Fibroblast of lung (primary cell): ENCODE measurements around the gene SDCCAG8. TPM values are rescaled to one million over a fixed set of nuclear protein-coding genes. Genes with fewer than 3 reads are reported as not detected.

ENCODE experiments used
- DNase-seq, 2 donors: peaks; one replicate each; pipeline versions ENCODE4 v3.0.0 to v3.0.0-alpha.2; 2010; ENCODE audit warnings: low read depth in 2 of 2
- H2AFZ ChIP-seq: 2 replicates; pipeline ENCODE4 v1.5.1; 2012; ENCODE audit warnings: low read length, control low read depth, inconsistent platforms
- H3K27ac ChIP-seq: 2 replicates; pipeline ENCODE4 v1.5.1; 2011; ENCODE audit warnings: low read length, control low read depth; ENCODE audit not compliant: insufficient read depth
- H3K27me3 ChIP-seq: 2 replicates; pipeline ENCODE4 v1.5.1; 2011; ENCODE audit warnings: mild to moderate bottlenecking, low read length; ENCODE audit not compliant: control insufficient read depth, insufficient read depth
- H3K36me3 ChIP-seq: 2 replicates; pipeline ENCODE4 v1.5.1; 2011; ENCODE audit warnings: low read length; ENCODE audit not compliant: control insufficient read depth, insufficient read depth
- H3K4me1 ChIP-seq: 2 replicates; pipeline ENCODE4 v1.5.1; 2011; ENCODE audit warnings: low read length; ENCODE audit not compliant: control insufficient read depth, insufficient read depth; ENCODE audit errors: extremely low read depth
- H3K4me2 ChIP-seq: 2 replicates; pipeline ENCODE4 v1.5.1; 2011; ENCODE audit warnings: low read length, control low read depth; ENCODE audit not compliant: insufficient read depth; ENCODE audit errors: extremely low read depth
- H3K4me3 ChIP-seq, 4 experiments: fragments of 200-600 bp in 1 of 4; sonication (generic) in 1 of 4; replicated peaks in 1 of 4; 2 replicates each; pipeline ENCODE4 v1.5.1; 2011 to 2016; ENCODE audit warnings: low read length in 4 of 4, low read depth in 3 of 4, mild to moderate bottlenecking in 3 of 4, control low read depth in 2 of 4, inconsistent platforms in 1 of 4, mixed read lengths in 1 of 4; ENCODE audit not compliant: insufficient read depth in 1 of 4; ENCODE audit errors: control extremely low read depth in 1 of 4
- H3K79me2 ChIP-seq: 2 replicates; pipeline ENCODE4 v1.5.1; 2012; ENCODE audit warnings: mild to moderate bottlenecking, low read length, inconsistent platforms; ENCODE audit not compliant: control insufficient read depth, insufficient read depth
- H3K9ac ChIP-seq: 2 replicates; pipeline ENCODE4 v1.5.1; 2011; ENCODE audit warnings: mild to moderate bottlenecking, low read length, control low read depth; ENCODE audit not compliant: insufficient read depth
- H3K9me3 ChIP-seq: 2 replicates; pipeline ENCODE4 v1.5.1; 2012; ENCODE audit warnings: low read depth, low read length; ENCODE audit not compliant: control insufficient read depth, insufficient read depth
- H4K20me1 ChIP-seq: 2 replicates; pipeline ENCODE4 v1.5.1; 2011; ENCODE audit warnings: low read length; ENCODE audit not compliant: control insufficient read depth, insufficient read depth; ENCODE audit errors: extremely low read depth
- CTCF ChIP-seq, 2 donors: IDR thresholded peaks in 1 of 2; conservative IDR thresholded peaks in 1 of 2; 1 replicate in 1 of 2; 2 replicates in 1 of 2; pipeline ENCODE4 v1.5.1; 2011 to 2012; ENCODE audit warnings: low read length in 2 of 2, control low read depth in 1 of 2, inconsistent platforms in 1 of 2, low read depth in 1 of 2, mild to moderate bottlenecking in 1 of 2
- EZH2 ChIP-seq: IDR thresholded peaks from 2 replicates; pipeline ENCODE4 v1.5.1; 2012; ENCODE audit warnings: low read length, control low read depth, mild to moderate bottlenecking; ENCODE audit errors: missing control alignments
- polyA plus RNA-seq, 2 donors: library from polyadenylated mRNA; depleted of rRNA in 1 of 2; stranded (reverse) in 1 of 2; unstranded in 1 of 2; fragments of >200 nt; gene quantifications; 2 replicates each; pipeline ENCODE4 v1.2.1, GENCODE V29; 2011 to 2012; ENCODE audit warnings: missing spikeins in 1 of 2
- total RNA-seq: library from RNA; depleted of rRNA; stranded (reverse); fragments of >200 nt; gene quantifications from 2 replicates; pipeline ENCODE4 v1.2.1, GENCODE V29; 2014

SDCCAG8 gene
- total and polyA plus RNA-seq, 2 donors (not counting 1 experiment from before 2014, with no cell fraction given): 34.8 to 53.2 TPM

- H3K4me1 ChIP-seq: peaks cover 22% of the 10 kb centered on the region
- no peak overlapping the region for H3K4me3 ChIP-seq
- no peaks in the 10 kb centered on the region for H4K20me1 ChIP-seq
- peak overlapping the region; percentile 64 for H3K27ac ChIP-seq
- no peak overlapping the region for H2AFZ ChIP-seq
- no peaks in the 10 kb centered on the region for H3K27me3 ChIP-seq
- H3K79me2 ChIP-seq: peaks cover 23% of the 10 kb centered on the region
- H3K9ac ChIP-seq: no peak overlapping the region
- no peaks in the 10 kb centered on the region for H3K9me3 ChIP-seq
- TF ChIP-seq EZH2 (no peak), CTCF (conservative IDR thresholded peaks at IDR 0.05 in 1 of 2, IDR thresholded peaks at IDR 0.05 in 1 of 2; ENCODE audit: low read depth in 1 of 2, low read length in 2 of 2) (no peak)
- no peak overlapping the region for H3K4me2 ChIP-seq
- no peak for DNase-seq
- peaks cover 6% of the 10 kb centered on the region for H3K36me3 ChIP-seq
Observed at GRCh38 chr1:243270097-243270864, 14.4 kb downstream of the SDCCAG8 start.

- Histone ChIP-seq H2AFZ (no peak overlapping the region), H3K4me2 (peak overlapping the region; percentile 48), H3K4me1 (peaks cover 22% of the 10 kb centered on the region), H3K79me2 (peaks cover 15% of the 10 kb centered on the region), H3K27me3 (no peaks in the 10 kb centered on the region), H3K36me3 (peaks cover 6% of the 10 kb centered on the region), H3K9me3 (no peaks in the 10 kb centered on the region), H3K27ac (no peak overlapping the region), H3K9ac (no peak overlapping the region), H3K4me3 (no peak overlapping the region), H4K20me1 (no peaks in the 10 kb centered on the region)
- DNase-seq: peak in 1 of 2 donors; percentile 78
- TF ChIP-seq CTCF (conservative IDR thresholded peaks at IDR 0.05 in 1 of 2, IDR thresholded peaks at IDR 0.05 in 1 of 2; ENCODE audit: low read depth in 1 of 2, low read length in 2 of 2): no peak
- TF ChIP-seq EZH2: no peak
Observed at GRCh38 chr1:243271996-243272395, 16.2 kb downstream of the SDCCAG8 start.

- Histone ChIP-seq H3K9ac (no peak overlapping the region), H3K27me3 (no peaks in the 10 kb centered on the region), H3K9me3 (no peaks in the 10 kb centered on the region), H3K79me2 (peaks cover 13% of the 10 kb centered on the region), H3K4me1 (peaks cover 22% of the 10 kb centered on the region), H3K36me3 (peaks cover 6% of the 10 kb centered on the region), H3K4me2 (peak overlapping the region; percentile 48), H3K4me3 (no peak overlapping the region), H2AFZ (no peak overlapping the region), H4K20me1 (no peaks in the 10 kb centered on the region), H3K27ac (no peak overlapping the region)
- no peak for DNase-seq
- TF ChIP-seq EZH2 (no peak), CTCF (conservative IDR thresholded peaks at IDR 0.05 in 1 of 2, IDR thresholded peaks at IDR 0.05 in 1 of 2; ENCODE audit: low read depth in 1 of 2, low read length in 2 of 2) (no peak)
Observed at GRCh38 chr1:243272401-243272800, 16.6 kb downstream of the SDCCAG8 start.
